ENCODE measurements around the gene TMEM19.
"Not testable (repeated sequence)": the region's sequence is repeated elsewhere in the genome, so short reads cannot be mapped to it uniquely, and the experiment has no call there.

Gene TMEM19

GRCh38 chr12:71685312-71685906, 473 bp upstream of the TMEM19 start:
- Histone ChIP-seq H3K4me1 (peaks cover 34% of the 10 kb centered on the region), H3K36me3 (no peaks in the 10 kb centered on the region), H3K9ac (peak overlapping the region; percentile 82), H4K20me1 (no peaks in the 10 kb centered on the region), H3K27ac (peak overlapping the region; percentile 80), H3K27me3 (no peaks in the 10 kb centered on the region), H3K9me3 (no peaks in the 10 kb centered on the region), H3K4me2 (peak overlapping the region; percentile 87), H3K4me3 (peak overlapping the region; percentile 73)
- TF ChIP-seq Cebpa-rat (IDR thresholded peaks at IDR 0.05) = no peak

GRCh38 chr12:71686658-71687025, 760 bp downstream of the TMEM19 start:
- H3K27ac ChIP-seq = peak overlapping the region; percentile 80
- peak overlapping the region; percentile 82 for H3K9ac ChIP-seq
- H3K36me3 ChIP-seq = no peaks in the 10 kb centered on the region
- H3K9me3 ChIP-seq = no peaks in the 10 kb centered on the region
- H3K4me1 ChIP-seq = peaks cover 34% of the 10 kb centered on the region
- no peak for TF ChIP-seq Cebpa-rat (IDR thresholded peaks at IDR 0.05)
- H3K4me2 ChIP-seq = peak overlapping the region; percentile 87
- peak overlapping the region; percentile 73 for H3K4me3 ChIP-seq
- no peaks in the 10 kb centered on the region for H3K27me3 ChIP-seq
- H4K20me1 ChIP-seq = no peaks in the 10 kb centered on the region

GRCh38 chr12:71687172-71687571, 1.3 kb downstream of the TMEM19 start:
- H3K4me3 ChIP-seq = peak overlapping the region; percentile 73
- H4K20me1 ChIP-seq, H3K27ac ChIP-seq, H3K9me3 ChIP-seq, H3K36me3 ChIP-seq, H3K27me3 ChIP-seq: not testable (repeated sequence)
- H3K4me1 ChIP-seq = peaks cover 34% of the 10 kb centered on the region
- peak overlapping the region; percentile 82; the same call in 1 of the 2 replicates for H3K9ac ChIP-seq
- H3K4me2 ChIP-seq = peak overlapping the region; percentile 87

- TF ChIP-seq Cebpa-rat (IDR thresholded peaks at IDR 0.05) = no peak
- H3K4me3 ChIP-seq = no peak overlapping the region
- peak overlapping the region; percentile 87 for H3K4me2 ChIP-seq
- H3K9ac ChIP-seq = no peak overlapping the region
- H3K4me1 ChIP-seq = peaks cover 48% of the 10 kb centered on the region
- H4K20me1 ChIP-seq = no peaks in the 10 kb centered on the region
- no peaks in the 10 kb centered on the region for H3K9me3 ChIP-seq
- no peaks in the 10 kb centered on the region for H3K36me3 ChIP-seq
- no peak overlapping the region for H3K27ac ChIP-seq
- H3K27me3 ChIP-seq = no peaks in the 10 kb centered on the region
These were observed 3.2 kb downstream of the TMEM19 start for GRCh38 chr12:71688961-71689570.

- H3K27ac ChIP-seq = no peak overlapping the region
- H3K4me3 ChIP-seq = no peak overlapping the region
- no peak for TF ChIP-seq Cebpa-rat (IDR thresholded peaks at IDR 0.05)
- H3K9ac ChIP-seq = no peak overlapping the region
- no peaks in the 10 kb centered on the region for H3K9me3 ChIP-seq
- no peaks in the 10 kb centered on the region for H4K20me1 ChIP-seq
- peaks cover 2% of the 10 kb centered on the region for H3K36me3 ChIP-seq
- H3K4me2 ChIP-seq = no peak overlapping the region
- peaks cover 53% of the 10 kb centered on the region for H3K4me1 ChIP-seq
- no peaks in the 10 kb centered on the region for H3K27me3 ChIP-seq
These were observed 5.7 kb downstream of the TMEM19 start for GRCh38 chr12:71691504-71692129.

GRCh38 chr12:71693126-71693525, 7.2 kb downstream of the TMEM19 start:
- Histone ChIP-seq H3K4me2 (no peak overlapping the region), H3K4me1 (peaks cover 38% of the 10 kb centered on the region), H3K27ac (no peak overlapping the region), H4K20me1 (no peaks in the 10 kb centered on the region), H3K27me3 (no peaks in the 10 kb centered on the region), H3K36me3 (peaks cover 15% of the 10 kb centered on the region), H3K4me3 (no peak overlapping the region), H3K9me3 (no peaks in the 10 kb centered on the region), H3K9ac (no peak overlapping the region)
- TF ChIP-seq Cebpa-rat (IDR thresholded peaks at IDR 0.05) = no peak

- Histone ChIP-seq H3K4me1 (peaks cover 33% of the 10 kb centered on the region), H3K27ac (peak overlapping the region; percentile 70), H3K36me3 (peaks cover 21% of the 10 kb centered on the region), H3K4me2 (peak overlapping the region; percentile 70)
- not testable (repeated sequence) for H3K9ac ChIP-seq, H3K9me3 ChIP-seq, H3K27me3 ChIP-seq, H4K20me1 ChIP-seq, H3K4me3 ChIP-seq
These were observed 7.8 kb downstream of the TMEM19 start for GRCh38 chr12:71693651-71694050.

- no peaks in the 10 kb centered on the region for H4K20me1 ChIP-seq
- peak overlapping the region; percentile 70 for H3K27ac ChIP-seq
- H3K36me3 ChIP-seq = peaks cover 27% of the 10 kb centered on the region
- no peak overlapping the region for H3K9ac ChIP-seq
- H3K4me1 ChIP-seq = peaks cover 27% of the 10 kb centered on the region
- no peak for TF ChIP-seq Cebpa-rat (IDR thresholded peaks at IDR 0.05)
- H3K4me2 ChIP-seq = peak overlapping the region; percentile 70
- 0 out of 2 replicates have a peak overlapping the region, but pooled peaks have one; percentile 7 for H3K4me3 ChIP-seq
- H3K27me3 ChIP-seq = no peaks in the 10 kb centered on the region
- H3K9me3 ChIP-seq = no peaks in the 10 kb centered on the region
These were observed 8.4 kb downstream of the TMEM19 start for GRCh38 chr12:71694099-71694820.

- Histone ChIP-seq H3K27ac (no peak overlapping the region), H3K4me2 (no peak overlapping the region), H4K20me1 (no peaks in the 10 kb centered on the region), H3K4me1 (peaks cover 25% of the 10 kb centered on the region), H3K36me3 (peaks cover 41% of the 10 kb centered on the region), H3K4me3 (no peak overlapping the region), H3K27me3 (no peaks in the 10 kb centered on the region), H3K9me3 (no peaks in the 10 kb centered on the region), H3K9ac (no peak overlapping the region)
- TF ChIP-seq Cebpa-rat (IDR thresholded peaks at IDR 0.05) = no peak
These were observed 9.9 kb downstream of the TMEM19 start for GRCh38 chr12:71695782-71696181.

GRCh38 chr12:71702181-71702580, 16.3 kb downstream of the TMEM19 start:
- H3K9ac ChIP-seq, H3K27ac ChIP-seq: not testable (repeated sequence)
- peaks cover 52% of the 10 kb centered on the region for H3K36me3 ChIP-seq

More at GRCh38 chr12:71702181-71702580, 16.3 kb downstream of the TMEM19 start:
- H3K27me3 ChIP-seq, H3K4me3 ChIP-seq, H3K4me2 ChIP-seq, H4K20me1 ChIP-seq, H3K9me3 ChIP-seq, H3K4me1 ChIP-seq: not testable (repeated sequence)

All from BLaER1 (cell line).